Stimulated activated CD8-positive, alpha-beta memory T cell treated with anti-CD3 and anti-CD28 coated beads, Interleukin-15, amount 100 ng/mL, for 48 hours (primary cell): Measurements from ENCODE around the gene GJA4.

ENCODE experiments used
- DNase-seq, 2 donors: peaks; one replicate each; pipeline ENCODE4 v3.0.0-alpha.2; 2020; ENCODE audit warnings: low read depth in 2 of 2

GJA4 gene

DNA sequence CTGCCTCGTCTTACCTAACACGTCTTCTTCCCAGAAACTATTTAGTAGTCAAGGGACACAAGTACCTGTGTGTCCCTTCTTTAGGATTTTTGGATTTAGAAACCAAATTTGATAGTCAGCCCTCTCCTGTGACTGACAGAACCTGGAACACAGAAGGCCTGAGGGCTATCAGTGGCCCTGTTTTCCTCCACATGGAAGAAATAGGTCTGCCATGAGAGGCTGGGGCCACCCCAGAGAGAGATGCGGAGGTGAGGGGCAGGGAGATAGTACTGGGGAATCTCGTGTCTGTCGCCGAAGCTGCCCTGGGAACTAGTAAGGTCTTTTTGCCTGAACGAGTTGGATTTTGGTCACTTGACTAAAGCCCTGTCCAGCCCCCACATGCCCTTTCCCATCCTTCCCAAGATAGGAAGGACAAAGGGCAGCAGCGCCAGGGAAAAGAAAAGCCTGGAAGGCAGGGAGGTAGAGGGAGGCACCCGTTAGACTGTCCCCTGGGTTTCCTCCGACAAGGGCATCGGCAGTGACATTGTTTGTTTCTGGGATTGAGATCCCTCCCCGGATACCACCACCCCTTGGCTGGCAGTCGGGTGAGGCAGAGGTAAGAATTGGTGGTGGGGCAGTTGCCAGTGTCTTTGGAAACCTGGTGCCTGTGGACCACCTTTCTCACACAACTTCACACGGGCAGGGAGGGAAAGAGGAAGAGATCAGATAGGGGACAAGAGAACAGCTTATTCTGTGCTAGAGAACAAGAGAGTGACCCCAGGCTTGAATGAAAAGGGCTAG lies 46.9 kb downstream of the GJA4 start:
- no peak for DNase-seq

DNA sequence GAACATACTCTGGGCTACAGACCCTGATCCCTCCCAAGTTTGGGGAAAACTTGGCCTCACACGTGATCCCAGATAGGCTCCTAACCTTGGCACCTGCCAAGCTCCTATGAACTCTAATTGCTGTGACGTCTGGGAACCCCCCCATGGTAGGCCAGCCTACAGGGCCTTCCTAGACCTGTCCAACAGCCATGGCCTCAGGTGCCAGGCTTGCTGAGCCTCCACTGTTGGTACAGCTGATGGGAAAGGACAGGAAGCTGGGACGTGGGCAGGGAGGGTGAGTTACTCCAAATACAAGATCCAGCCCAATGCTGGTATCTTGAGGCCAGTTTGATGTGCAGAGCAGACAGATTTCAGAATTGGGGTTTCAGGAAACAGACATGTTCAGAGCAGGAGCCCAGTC lies 47.6 kb downstream of the GJA4 start:
- DNase-seq = no peak

DNA sequence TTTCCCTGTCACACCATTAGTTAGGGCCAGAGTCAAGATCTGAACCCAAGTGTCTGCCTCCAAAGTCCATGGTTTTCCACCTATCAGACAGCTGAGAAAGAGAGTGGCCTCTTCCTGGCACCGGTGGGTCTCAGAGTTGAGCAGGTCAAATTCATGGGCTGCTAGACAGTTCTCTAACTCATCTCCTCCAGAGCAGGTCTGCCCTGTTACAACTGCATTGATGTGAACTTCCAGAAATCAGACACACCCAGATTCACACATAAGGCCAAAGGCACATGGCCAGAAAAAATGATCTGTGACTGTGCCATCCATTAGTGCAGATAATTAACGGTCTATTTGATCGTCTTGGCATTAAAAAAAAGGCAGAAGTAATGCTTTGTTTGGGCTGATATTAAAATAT lies 49.3 kb downstream of the GJA4 start:
- no peak for DNase-seq

DNA sequence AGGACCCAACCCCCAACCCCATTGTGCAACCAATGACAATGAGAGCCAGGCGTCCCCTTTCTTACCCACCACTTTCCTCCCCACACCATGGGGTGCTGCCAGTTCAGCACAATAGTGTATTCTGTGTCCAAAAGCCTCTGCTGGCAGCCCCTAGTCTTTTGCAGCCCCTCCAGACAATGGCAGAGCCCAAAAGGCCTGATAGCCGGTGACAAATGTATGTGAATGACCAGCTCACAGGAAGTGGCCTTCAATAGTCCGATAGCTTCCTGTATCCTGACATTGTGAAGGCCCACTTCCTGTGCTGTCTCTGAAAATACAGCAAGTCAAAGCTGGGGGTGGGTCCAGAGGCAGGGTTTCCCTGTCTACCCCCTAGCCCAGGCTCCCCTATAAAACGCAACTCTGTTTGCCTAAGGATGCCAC lies 50.2 kb downstream of the GJA4 start:
- no peak for DNase-seq

DNA sequence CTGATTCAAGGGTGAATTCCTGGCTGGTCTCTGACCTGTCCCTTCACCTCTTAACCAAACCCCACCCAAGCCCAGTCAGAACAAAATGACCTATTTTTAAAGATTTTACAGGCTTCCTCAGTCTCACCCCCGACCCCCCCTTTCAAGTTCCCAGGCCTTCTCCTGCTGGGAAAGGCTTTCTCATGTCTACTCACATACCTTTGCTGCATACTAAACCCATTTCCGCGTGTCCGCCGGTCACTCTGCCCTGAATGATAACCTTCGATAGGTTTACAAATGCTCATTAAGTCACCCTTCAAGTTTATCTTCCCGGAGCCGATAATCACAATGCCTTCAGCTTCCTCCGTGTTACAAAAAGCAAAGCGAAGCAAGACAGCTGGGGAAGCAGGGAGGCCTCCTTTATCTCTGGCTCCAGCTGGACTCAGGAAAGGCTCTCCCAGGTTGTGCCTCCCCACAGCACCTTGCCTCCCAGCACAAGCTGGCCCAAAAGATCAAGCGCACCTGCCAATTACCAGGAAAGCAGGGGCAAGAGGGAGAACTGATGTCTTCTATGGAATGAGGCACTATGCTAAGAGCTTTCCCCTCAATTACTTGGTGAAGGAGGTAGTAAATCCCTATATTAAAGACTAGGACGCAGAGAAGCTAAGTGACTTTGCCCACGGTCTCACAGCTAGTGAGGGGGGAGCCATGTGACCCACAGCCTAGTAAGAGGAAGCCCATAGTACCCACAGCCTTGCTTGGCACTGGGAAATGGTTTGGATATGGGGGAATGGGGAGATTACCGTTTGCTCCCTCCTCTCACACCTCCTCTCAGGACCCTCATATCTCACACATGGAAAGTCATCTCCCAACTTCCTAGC lies 50.8 kb downstream of the GJA4 start:
- no peak for DNase-seq

DNA sequence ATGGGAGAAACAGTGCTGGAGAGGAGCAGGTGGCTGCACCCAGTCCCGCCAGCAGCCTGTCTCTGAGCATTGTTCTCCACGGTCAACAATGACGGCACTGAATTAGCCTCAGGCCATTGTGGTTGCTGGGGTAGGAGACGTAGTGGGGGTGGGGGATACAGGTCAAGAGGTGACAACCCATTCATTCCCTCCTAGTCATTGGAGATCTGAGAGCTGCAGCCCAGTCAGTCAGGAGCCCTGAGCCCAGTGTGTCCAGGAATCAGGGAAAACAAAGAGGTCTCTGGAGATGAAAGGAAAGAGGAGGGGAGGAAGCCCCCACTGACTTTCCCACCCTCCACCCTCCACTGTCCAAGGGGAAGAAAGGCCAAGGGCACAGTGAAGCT lies 51.4 kb downstream of the GJA4 start:
- no peak for DNase-seq
